GM12801 (cell line): Measurements from ENCODE around the gene CHERP.

Experiments
- CTCF ChIP-seq: IDR thresholded peaks from one replicate; pipeline ENCODE4 v1.5.1; 2011; ENCODE audit warnings: control low read depth; ENCODE audit not compliant: insufficient read length; ENCODE audit errors: extremely low read depth

Gene CHERP

GRCh38 chr19:16566161-16566560 is 23.9 kb upstream of the CHERP start:
- no peak for TF ChIP-seq CTCF

GRCh38 chr19:16564842-16565241 is 22.6 kb upstream of the CHERP start:
- TF ChIP-seq CTCF, result no peak

GRCh38 chr19:16562608-16563025 is 20.4 kb upstream of the CHERP start:
- TF ChIP-seq CTCF, result no peak

GRCh38 chr19:16561382-16561781 is 19.1 kb upstream of the CHERP start:
- no peak for TF ChIP-seq CTCF

- TF ChIP-seq CTCF, result no peak
These were observed 17.6 kb upstream of the CHERP start for GRCh38 chr19:16559780-16560276.

- TF ChIP-seq CTCF, result no peak
These were observed 12.5 kb upstream of the CHERP start for GRCh38 chr19:16554776-16555175.

- no peak for TF ChIP-seq CTCF
These were observed 6.7 kb upstream of the CHERP start for GRCh38 chr19:16548956-16549355.
